A549 (cell line): ENCODE measurements around the gene PTPRE. TPM values are rescaled to one million over a fixed set of nuclear protein-coding genes. Genes with fewer than 3 reads are reported as not detected.

Source experiments
- ATAC-seq, 2 experiments: fragments of 200-7000 bp in 1 of 2; fragments of >200 bp in 1 of 2; cut with Nextera tagmentation in 1 of 2; cut with Tn5 transposase in 1 of 2; 3 replicates each; pipeline versions ENCODE4 v1.8.0 to v1.9.1; 2018 to 2020; ENCODE audit warnings: mild to moderate bottlenecking in 1 of 2, moderate library complexity in 1 of 2
- CTCF ChIA-PET: fragments of 300-600 bp; sonication (Branson Sonifier 250); formaldehyde crosslinking; extraction: SDS; loops from one replicate; lab custom pipeline; 2021; ENCODE audit warnings: antibody characterized with exemption, inconsistent platforms; lab: Yijun Ruan, JAX
- POLR2A ChIA-PET: fragments of 350-600 bp; formaldehyde crosslinking; extraction: SDS; loops from one replicate; lab custom pipeline; 2021; ENCODE audit warnings: antibody characterized with exemption, inconsistent platforms; lab: Yijun Ruan, JAX
- DNase-seq, 2 experiments: peaks; one replicate each; pipeline versions ENCODE4 v3.0.0 to v3.0.0-alpha.2; 2011 to 2016; ENCODE audit warnings: low read depth in 1 of 2, low spot score in 1 of 2
- FAIRE-seq: peaks from 2 replicates; lab custom pipeline; 2011; peaks lifted over from hg19 to GRCh38; lab: Jason Lieb, UNC
- H3K27ac ChIP-seq, 2 experiments: fragments of >200 bp; sonication (Bioruptor Twin); formaldehyde crosslinking; 3 replicates each; pipeline ENCODE4 v1.5.1; 2016 to 2017
- H3K4me1 ChIP-seq: fragments of >200 bp; sonication (Bioruptor Twin); formaldehyde crosslinking; 3 replicates; pipeline ENCODE4 v1.6.1; 2016
- H3K4me2 ChIP-seq: fragments of >200 bp; sonication (Bioruptor Twin); formaldehyde crosslinking; 3 replicates; pipeline ENCODE4 v1.6.1; 2016
- H3K4me3 ChIP-seq: fragments of >200 bp; sonication (Bioruptor Twin); formaldehyde crosslinking; 3 replicates; pipeline ENCODE4 v1.5.1; 2016
- H3K9me3 ChIP-seq: fragments of >200 bp; sonication (Bioruptor Twin); formaldehyde crosslinking; 3 replicates; pipeline ENCODE4 v1.6.1; 2016
- BHLHE40 ChIP-seq: IDR thresholded peaks from 2 replicates; pipeline ENCODE4 v1.6.1; 2012; ENCODE audit warnings: low read depth, low read length, inconsistent platforms
- EHF ChIP-seq: fragments of 250-450 bp; sonication (Bioruptor Pico); IDR thresholded peaks from 2 replicates; pipeline ENCODE4 v1.5.0; 2020; ENCODE audit warnings: mild to moderate bottlenecking
- EHMT2 ChIP-seq: fragments of 200-600 bp; sonication (generic); IDR thresholded peaks from 2 replicates; pipeline ENCODE4 v1.6.1; 2016; ENCODE audit warnings: antibody characterized with exemption, low read depth, mild to moderate bottlenecking, moderate library complexity
- EP300 ChIP-seq, 2 experiments: fragments of >200 bp; sonication (Bioruptor Twin); formaldehyde crosslinking; IDR thresholded peaks; 2 replicates in 1 of 2; 3 replicates in 1 of 2; pipeline ENCODE4 v1.6.1; 2016 to 2017
- ESRRA ChIP-seq: fragments of 150-350 bp; IDR thresholded peaks from 2 replicates; pipeline ENCODE4 v1.6.1; 2014; ENCODE audit warnings: mild to moderate bottlenecking, low read length, borderline replicate concordance
- GATA3 ChIP-seq: IDR thresholded peaks from 2 replicates; pipeline ENCODE4 v1.6.1; 2012; ENCODE audit warnings: borderline replicate concordance
- HDAC2 ChIP-seq: fragments of 200-600 bp; sonication (generic); IDR thresholded peaks from 2 replicates; pipeline ENCODE4 v1.6.1; 2016
- HEYL ChIP-seq: fragments of 250-450 bp; sonication (Bioruptor Pico); IDR thresholded peaks from 2 replicates; pipeline ENCODE4 v1.8.0; 2021; ENCODE audit warnings: mild to moderate bottlenecking, moderate library complexity
- HOXB13 ChIP-seq: fragments of 250-450 bp; sonication (Bioruptor Pico); IDR thresholded peaks from 2 replicates; pipeline ENCODE4 v1.5.0; 2020; ENCODE audit warnings: low read depth, mild to moderate bottlenecking, moderate library complexity
- HOXB5 ChIP-seq: fragments of 250-450 bp; sonication (Bioruptor Pico); IDR thresholded peaks from 2 replicates; pipeline ENCODE4 v1.5.0; 2020; ENCODE audit warnings: mild to moderate bottlenecking, moderate library complexity
- KDM5A ChIP-seq: fragments of 200-600 bp; sonication (generic); IDR thresholded peaks from 2 replicates; pipeline ENCODE4 v1.6.1; 2016; ENCODE audit warnings: antibody characterized with exemption, mild to moderate bottlenecking
- MYC ChIP-seq: IDR thresholded peaks from 2 replicates; pipeline ENCODE4 v1.6.1; 2012; ENCODE audit warnings: mild to moderate bottlenecking, inconsistent platforms, low read length, improper control_type of control experiment, borderline replicate concordance
- NFE2L2 ChIP-seq: fragments of 150-350 bp; conservative IDR thresholded peaks from 2 replicates; pipeline ENCODE4 v1.6.1; 2014; ENCODE audit warnings: low read length
- NPAS2 ChIP-seq: fragments of 250-450 bp; sonication (Bioruptor Pico); IDR thresholded peaks from 2 replicates; pipeline ENCODE4 v1.8.0; 2022; ENCODE audit warnings: mild to moderate bottlenecking, moderate library complexity, borderline replicate concordance
- NR3C1 ChIP-seq: fragments of >200 bp; sonication (Bioruptor Twin); formaldehyde crosslinking; IDR thresholded peaks from 3 replicates; pipeline ENCODE4 v1.6.1; 2017
- PHF8 ChIP-seq: fragments of 200-600 bp; sonication (generic); IDR thresholded peaks from 2 replicates; pipeline ENCODE4 v1.6.1; 2016; ENCODE audit warnings: low read depth, mild to moderate bottlenecking, antibody characterized with exemption, moderate library complexity, borderline replicate concordance
- RCOR1 ChIP-seq: fragments of 150-350 bp; IDR thresholded peaks from 2 replicates; pipeline ENCODE4 v1.6.1; 2014; ENCODE audit warnings: antibody characterized with exemption, low read length, low read depth
- SREBF2 ChIP-seq: fragments of 450-650 bp; IDR thresholded peaks from 2 replicates; pipeline ENCODE4 v1.6.1; 2014; ENCODE audit warnings: mild to moderate bottlenecking, moderate library complexity
- ZC3H11A ChIP-seq: fragments of 450-650 bp; IDR thresholded peaks from 2 replicates; pipeline ENCODE4 v1.6.1; 2014; ENCODE audit warnings: antibody characterized with exemption, mild to moderate bottlenecking
- ZFP36 ChIP-seq: fragments of 450-650 bp; IDR thresholded peaks from 2 replicates; pipeline ENCODE4 v1.6.1; 2014; ENCODE audit warnings: borderline replicate concordance; ENCODE audit not compliant: partially characterized antibody
- ZNF302 ChIP-seq: fragments of 250-450 bp; sonication (Bioruptor Pico); IDR thresholded peaks from 2 replicates; pipeline ENCODE4 v1.9.0; 2021; ENCODE audit warnings: inconsistent platforms, mild to moderate bottlenecking, moderate library complexity
- ZSCAN20 ChIP-seq: fragments of 250-450 bp; sonication (Bioruptor Pico); IDR thresholded peaks from 2 replicates; pipeline ENCODE4 v1.8.0; 2022; ENCODE audit warnings: mild to moderate bottlenecking, moderate library complexity
- WGBS: methylation state at CpG from one replicate; pipeline ENCODE4 v1.1.6; 2017; ENCODE audit errors: missing lambda C conversion rate; 5-methylcytosine and 5-hydroxymethylcytosine counted together
- polyA plus RNA-seq, 4 experiments: library from polyadenylated mRNA; depleted of rRNA in 3 of 4; stranded (reverse); fragments of >200 nt; fragmentation: RNase III in 1 of 4; extraction: RNeasy Plus Mini Kit Qiagen cat#74134 plus additional on column Dnase treatment in 1 of 4; gene quantifications; 2 replicates in 3 of 4; 3 replicates in 1 of 4; pipeline ENCODE4 v1.2.3, GENCODE V29; 2011 to 2017
- TF ChIP-seq, protein P1 (sequence below): fragments of 250-450 bp; sonication (Bioruptor Pico); IDR thresholded peaks from 2 replicates; pipeline ENCODE4 v1.5.0; 2020; ENCODE audit warnings: low read depth, mild to moderate bottlenecking, moderate library complexity
- TF ChIP-seq, protein P2 (sequence below): fragments of 250-450 bp; sonication (Bioruptor Pico); IDR thresholded peaks from 2 replicates; pipeline ENCODE4 v1.5.0; 2021; ENCODE audit warnings: mild to moderate bottlenecking, moderate library complexity, borderline replicate concordance
- TF ChIP-seq, protein P3 (sequence below): fragments of >200 bp; sonication (Bioruptor Twin); formaldehyde crosslinking; IDR thresholded peaks from 2 replicates; pipeline ENCODE4 v1.6.1; 2016
- TF ChIP-seq, protein P4 (sequence below): IDR thresholded peaks from 2 replicates; pipeline ENCODE4 v1.6.1; 2012

PTPRE gene
- polyA plus RNA-seq, 2 of the 4 experiments (the other 2 are of a cell fraction), result 0.31 to 1.5 TPM

DNA sequence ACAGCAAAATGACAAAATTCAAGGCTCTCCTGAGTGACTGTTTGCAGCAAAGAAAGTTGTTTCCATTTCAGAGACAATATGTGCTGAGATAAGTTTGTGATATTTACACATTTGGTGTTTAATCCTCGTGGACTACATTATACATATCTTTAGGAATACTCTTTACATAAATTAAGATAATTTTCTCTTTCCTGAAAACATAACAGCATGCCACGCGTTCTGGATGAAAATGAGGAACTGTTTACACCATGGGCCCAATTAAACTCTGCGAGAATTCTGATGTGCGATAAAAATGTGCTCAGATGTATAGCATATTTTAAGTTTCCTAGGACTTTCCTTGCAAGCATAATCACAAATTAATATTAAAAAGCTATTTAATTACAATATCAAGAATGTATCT lies 26.4 kb downstream of the PTPRE start:
- 72% methylated on average over 5 of the region's 5 CpGs for WGBS
- no peak overlapping the region for H3K4me2 ChIP-seq
- no peaks in the 10 kb centered on the region for H3K9me3 ChIP-seq
- CTCF ChIA-PET, result no interaction called here
- no peak overlapping the region for H3K27ac ChIP-seq
- TF ChIP-seq, protein P1, sequence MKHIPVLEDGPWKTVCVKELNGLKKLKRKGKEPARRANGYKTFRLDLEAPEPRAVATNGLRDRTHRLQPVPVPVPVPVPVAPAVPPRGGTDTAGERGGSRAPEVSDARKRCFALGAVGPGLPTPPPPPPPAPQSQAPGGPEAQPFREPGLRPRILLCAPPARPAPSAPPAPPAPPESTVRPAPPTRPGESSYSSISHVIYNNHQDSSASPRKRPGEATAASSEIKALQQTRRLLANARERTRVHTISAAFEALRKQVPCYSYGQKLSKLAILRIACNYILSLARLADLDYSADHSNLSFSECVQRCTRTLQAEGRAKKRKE (CRISPR knock-in tag), result no peak
- no peak for TF ChIP-seq HOXB5 (CRISPR knock-in tag)
- no peak for TF ChIP-seq NFE2L2
- no peak for TF ChIP-seq PHF8
- TF ChIP-seq, protein P2, sequence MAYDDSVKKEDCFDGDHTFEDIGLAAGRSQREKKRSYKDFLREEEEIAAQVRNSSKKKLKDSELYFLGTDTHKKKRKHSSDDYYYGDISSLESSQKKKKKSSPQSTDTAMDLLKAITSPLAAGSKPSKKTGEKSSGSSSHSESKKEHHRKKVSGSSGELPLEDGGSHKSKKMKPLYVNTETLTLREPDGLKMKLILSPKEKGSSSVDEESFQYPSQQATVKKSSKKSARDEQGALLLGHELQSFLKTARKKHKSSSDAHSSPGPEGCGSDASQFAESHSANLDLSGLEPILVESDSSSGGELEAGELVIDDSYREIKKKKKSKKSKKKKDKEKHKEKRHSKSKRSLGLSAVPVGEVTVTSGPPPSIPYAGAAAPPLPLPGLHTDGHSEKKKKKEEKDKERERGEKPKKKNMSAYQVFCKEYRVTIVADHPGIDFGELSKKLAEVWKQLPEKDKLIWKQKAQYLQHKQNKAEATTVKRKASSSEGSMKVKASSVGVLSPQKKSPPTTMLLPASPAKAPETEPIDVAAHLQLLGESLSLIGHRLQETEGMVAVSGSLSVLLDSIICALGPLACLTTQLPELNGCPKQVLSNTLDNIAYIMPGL (CRISPR knock-in tag), result no peak
- TF ChIP-seq, all 56 proteins: peak for 0
- FAIRE-seq, result no peak
- POLR2A ChIA-PET, result no interaction called here
- Histone ChIP-seq H3K4me3 (no peak overlapping the region), H3K4me1 (0 out of 3 replicates have a peak, but pooled peaks cover 2% of the 10 kb centered on the region)
- ATAC-seq, result no peak
- no peak for DNase-seq

DNA sequence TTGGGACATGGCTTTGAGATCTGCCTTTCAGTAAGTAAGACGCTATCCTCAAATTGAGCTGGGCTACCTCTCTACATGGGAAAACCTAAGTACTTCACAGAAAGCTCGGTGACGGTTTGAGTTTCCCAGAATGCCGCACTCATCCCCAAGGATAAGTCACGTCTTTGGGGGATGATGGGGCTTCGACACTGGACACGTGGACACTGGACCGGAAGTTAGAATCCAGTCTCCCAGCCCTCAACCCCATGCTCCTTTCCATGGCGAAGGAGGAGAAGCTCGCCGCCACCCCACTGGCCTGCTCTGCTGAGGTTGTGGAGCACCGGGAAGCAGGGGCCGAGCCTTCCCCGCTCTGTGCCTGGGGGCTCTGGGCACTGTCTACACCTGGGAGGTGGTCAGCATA lies 27.5 kb downstream of the PTPRE start:
- no peaks in the 10 kb centered on the region for H3K4me1 ChIP-seq
- TF ChIP-seq, protein P1 (CRISPR knock-in tag), result no peak
- TF ChIP-seq KDM5A (no peak), ZSCAN20 (CRISPR knock-in tag) (no peak), PHF8 (no peak), NR3C1 (no peak), ZFP36 (no peak), ZNF302 (no peak), ESRRA (no peak), HOXB13 (CRISPR knock-in tag) (no peak)
- TF ChIP-seq, protein P3, sequence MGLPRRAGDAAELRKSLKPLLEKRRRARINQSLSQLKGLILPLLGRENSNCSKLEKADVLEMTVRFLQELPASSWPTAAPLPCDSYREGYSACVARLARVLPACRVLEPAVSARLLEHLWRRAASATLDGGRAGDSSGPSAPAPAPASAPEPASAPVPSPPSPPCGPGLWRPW, result no peak
- no peak for FAIRE-seq
- no peak overlapping the region for H3K4me3 ChIP-seq
- POLR2A ChIA-PET, result no interaction called here
- no peak overlapping the region for H3K27ac ChIP-seq
- H3K4me2 ChIP-seq, result no peak overlapping the region
- no peak for ATAC-seq
- 71% methylated on average over 14 of the region's 14 CpGs for WGBS
- no peaks in the 10 kb centered on the region for H3K9me3 ChIP-seq
- DNase-seq, result no peak
- CTCF ChIA-PET, result no interaction called here

DNA sequence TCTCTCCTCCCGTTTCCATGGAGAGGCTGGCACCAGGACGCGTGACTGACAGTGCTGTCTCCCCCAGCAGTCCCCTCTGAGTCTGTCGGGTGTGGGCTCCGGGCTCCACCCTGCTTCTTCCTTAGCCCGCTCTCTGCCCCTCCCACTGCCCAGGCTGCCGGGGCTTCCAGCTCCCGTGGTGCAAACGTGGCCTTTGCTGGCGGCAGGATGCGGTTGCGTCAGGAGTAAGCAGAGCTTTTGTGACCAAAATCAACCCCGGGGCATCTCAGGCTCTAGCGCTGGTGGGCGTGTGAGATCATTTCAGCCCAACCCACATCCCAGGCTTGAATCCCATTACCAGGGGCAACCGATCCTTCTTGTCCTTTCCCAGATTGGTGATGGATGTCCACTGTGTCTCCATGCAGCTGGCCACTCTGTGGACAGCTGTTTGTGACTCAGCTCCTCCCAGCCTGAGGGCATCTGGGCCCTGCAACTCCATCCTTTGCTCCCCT lies 28.2 kb downstream of the PTPRE start:
- no peak overlapping the region for H3K4me2 ChIP-seq
- DNase-seq (no peak), FAIRE-seq (no peak), ATAC-seq (no peak)
- WGBS, result 91% methylated on average over 10 of the region's 16 CpGs
- H3K27ac ChIP-seq, result no peak overlapping the region
- TF ChIP-seq EHF (CRISPR knock-in tag) (no peak), EHMT2 (no peak), ZFP36 (no peak), HDAC2 (no peak), RCOR1 (no peak), ZSCAN20 (CRISPR knock-in tag) (no peak), NPAS2 (no peak), HEYL (no peak), SREBF2 (no peak), KDM5A (no peak), EP300 (IDR thresholded peaks at IDR 0.05) (no peak), BHLHE40 (no peak), GATA3 (no peak), MYC (no peak), HOXB13 (CRISPR knock-in tag) (no peak), ZC3H11A (no peak)
- TF ChIP-seq, protein P4, sequence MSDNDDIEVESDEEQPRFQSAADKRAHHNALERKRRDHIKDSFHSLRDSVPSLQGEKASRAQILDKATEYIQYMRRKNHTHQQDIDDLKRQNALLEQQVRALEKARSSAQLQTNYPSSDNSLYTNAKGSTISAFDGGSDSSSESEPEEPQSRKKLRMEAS, result no peak
- no peaks in the 10 kb centered on the region for H3K4me1 ChIP-seq
- H3K9me3 ChIP-seq, result no peaks in the 10 kb centered on the region
- H3K4me3 ChIP-seq, result no peak overlapping the region
- ChIA-PET CTCF (interaction anchor here (0.5 to 1.7 kb wide), 4 partner anchors 10 to 131 kb away, joined by 3 to 9 read pairs (median 4); partner anchors contain the start of gene PTPRE), POLR2A (no interaction called here)
